GM18511 (cell line): Measurements from ENCODE around the gene SCUBE3.

Experiments
- ATAC-seq: cut with Tn5 transposase; IDR thresholded peaks from one replicate; pipeline ENCODE4 v1.9.1; 2021; ENCODE audit warnings: mild to moderate bottlenecking, moderate library complexity; ENCODE audit not compliant: unreplicated experiment

Gene SCUBE3

DNA sequence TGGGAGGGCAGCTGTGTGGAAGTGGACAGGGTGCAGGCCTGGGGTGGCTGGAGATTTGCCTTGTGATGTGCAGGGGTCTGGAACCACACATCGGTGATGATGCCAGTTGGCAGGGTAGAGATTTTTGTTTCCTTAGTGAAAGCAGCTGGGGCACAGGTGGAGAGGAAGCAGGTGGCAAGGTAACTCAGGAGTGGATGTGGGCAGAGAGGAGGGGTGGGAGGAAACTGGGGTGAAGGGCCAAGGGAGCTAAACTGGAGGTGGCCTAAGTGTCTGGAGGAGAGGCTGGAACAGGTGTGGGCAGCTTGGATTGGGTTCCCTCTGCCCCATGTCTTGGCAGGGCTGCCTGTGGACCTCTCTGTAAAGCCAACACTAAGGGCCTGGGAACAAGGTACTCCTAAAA, 4.7 kb upstream of the SCUBE3 start:
- ATAC-seq: no peak

DNA sequence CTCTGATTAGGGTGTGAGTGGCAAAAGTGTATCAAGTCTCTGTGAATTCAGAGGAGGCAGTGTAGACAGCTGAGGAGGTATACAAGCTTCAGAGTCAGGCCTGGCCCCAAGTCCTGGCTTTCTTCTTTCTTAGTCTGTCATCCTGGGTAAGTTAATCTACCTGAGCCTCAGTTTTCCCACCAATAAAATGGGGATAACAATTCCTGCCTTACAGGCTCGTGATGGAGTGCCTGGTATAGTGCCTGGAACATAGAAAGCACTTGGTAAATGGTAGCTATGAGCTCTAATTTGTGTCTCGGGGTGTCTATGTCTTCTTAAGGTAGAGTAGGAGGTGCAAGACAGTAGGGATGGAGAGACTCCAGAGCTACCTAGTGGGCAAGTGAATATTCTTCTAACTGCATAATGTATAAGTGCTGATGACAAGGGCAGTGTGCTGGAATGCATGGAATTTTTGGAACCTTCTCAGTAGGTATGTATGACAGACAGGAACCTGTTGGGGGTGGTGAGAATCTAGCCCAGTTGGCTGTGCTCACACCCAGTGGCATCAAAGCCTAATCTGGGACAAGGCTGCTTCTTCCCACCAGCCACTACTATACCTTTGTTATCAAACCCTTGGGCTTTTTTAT, 4.0 kb upstream of the SCUBE3 start:
- no peak for ATAC-seq

- ATAC-seq: no peak
Observed at GRCh38 chr6:35213298-35213791, 411 bp upstream of the SCUBE3 start.

GRCh38 chr6:35214869-35215664, 1.3 kb downstream of the SCUBE3 start:
- no peak for ATAC-seq

GRCh38 chr6:35215665-35216411, 2.1 kb downstream of the SCUBE3 start:
- no peak for ATAC-seq

DNA sequence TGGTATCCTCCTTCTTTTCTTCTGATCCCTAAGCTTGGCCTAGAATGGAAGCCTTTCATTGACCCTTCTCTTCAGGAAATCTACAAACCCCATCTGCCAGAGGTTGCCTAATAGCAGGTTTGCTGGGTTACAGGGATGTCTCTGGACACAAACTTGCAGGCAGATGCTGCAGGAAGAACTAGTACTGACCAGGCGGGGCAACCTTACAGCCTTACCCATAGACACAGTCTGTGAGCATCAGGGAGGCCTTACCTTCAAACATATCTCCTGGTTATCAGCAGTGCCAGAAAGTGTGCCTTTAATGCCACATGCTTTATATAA, 2.6 kb downstream of the SCUBE3 start:
- ATAC-seq: no peak

DNA sequence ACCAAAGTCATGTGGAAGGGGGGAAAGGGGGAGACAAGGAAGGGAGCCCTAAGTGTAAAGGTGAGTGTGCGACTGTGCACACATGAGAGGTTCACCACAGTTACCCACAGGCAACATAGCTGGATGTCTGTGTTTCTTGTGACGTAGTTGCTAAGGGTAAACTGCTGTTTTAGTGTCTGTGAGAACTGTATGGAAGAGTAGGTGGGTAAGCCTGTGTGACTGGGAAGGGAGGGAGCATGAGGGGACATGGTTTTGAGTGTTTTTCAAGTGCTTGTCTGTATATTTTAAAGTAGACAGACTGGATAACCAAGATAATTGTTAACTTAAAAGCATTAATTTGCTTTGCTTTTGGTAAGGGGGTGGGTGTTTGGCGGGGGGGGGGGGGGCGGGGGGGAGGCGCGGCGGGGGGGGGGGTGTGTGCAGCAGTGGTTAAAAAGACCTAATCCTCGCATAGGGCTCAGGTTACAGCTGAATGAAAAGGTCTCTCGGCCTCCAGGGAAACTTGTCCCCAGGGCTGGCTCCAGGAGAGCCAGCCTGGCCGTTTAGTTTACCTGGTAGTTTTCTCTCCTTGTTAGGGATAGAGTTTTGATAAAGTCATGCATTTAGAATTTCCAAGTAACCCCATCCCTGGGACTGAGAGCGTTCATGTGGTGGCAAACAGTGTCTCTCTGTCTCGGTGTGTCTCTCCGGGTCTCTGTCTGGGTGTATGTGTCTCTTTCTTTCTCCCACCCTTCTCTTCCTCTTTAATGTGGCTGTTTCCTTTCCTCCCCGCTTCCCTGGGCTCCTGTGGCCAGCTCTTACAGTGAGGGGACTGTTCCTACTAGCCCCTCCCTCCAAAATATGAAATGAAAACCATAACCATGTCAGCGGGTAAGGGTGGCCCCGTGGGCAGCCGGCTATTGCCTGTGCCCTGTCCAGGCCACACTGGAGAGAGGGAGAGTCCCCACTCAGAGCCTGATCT, 3.4 kb downstream of the SCUBE3 start:
- ATAC-seq: no peak

- ATAC-seq: no peak
Observed at GRCh38 chr6:35218021-35218420, 4.3 kb downstream of the SCUBE3 start.

DNA sequence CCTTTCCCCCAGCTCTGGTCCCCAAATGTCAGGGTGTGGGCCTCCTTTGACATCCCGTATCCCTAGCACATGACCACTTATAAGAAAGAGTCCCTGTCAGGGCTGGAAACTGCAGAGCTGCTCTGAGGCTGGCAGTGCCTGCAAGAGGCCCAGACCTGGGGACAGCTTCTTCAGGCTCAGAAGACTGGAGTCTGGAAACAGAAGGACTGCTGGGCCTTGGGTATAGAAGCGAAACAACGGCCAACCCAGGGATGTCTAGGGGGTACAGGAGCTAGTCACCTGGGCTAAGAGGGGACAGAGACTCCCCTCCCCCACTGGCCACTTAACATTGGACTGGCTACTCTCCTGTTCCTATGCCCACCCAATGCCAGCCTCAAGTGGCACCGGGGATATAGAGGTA, 4.7 kb downstream of the SCUBE3 start:
- no peak for ATAC-seq

DNA sequence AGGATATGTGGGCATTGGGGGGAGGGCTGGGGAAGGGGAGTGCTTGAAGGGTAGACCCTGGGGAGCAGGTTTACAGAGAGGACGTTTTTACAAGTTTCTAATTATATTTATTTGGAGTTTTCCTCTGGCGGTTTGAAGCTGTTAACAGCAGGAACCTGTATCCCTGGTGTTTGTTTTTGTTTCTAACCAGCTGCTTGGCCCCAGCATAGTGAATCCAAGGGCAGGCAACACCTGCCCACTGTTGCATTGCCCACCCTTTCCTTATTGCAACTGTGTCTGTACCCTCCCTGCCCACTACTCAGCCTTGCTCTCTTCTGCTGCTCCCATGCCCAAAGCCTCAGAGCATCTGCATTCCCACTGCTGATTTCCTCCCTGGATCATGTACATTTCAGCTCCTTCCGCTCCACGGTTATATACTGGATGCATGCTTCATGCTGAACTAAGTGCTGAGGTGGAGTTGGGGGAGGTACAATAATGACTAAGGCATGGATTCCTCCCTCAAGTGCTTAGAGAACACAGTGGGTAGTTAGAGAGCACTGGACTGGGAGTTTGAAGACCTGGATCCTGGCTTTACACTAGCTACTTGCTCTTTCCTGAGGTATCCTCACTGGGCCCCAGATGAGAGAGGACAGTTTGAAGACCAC, 6.0 kb downstream of the SCUBE3 start:
- no peak for ATAC-seq

- ATAC-seq: no peak
Observed at GRCh38 chr6:35220711-35221110, 7.0 kb downstream of the SCUBE3 start.

- ATAC-seq: no peak
Observed at GRCh38 chr6:35223396-35223795, 9.6 kb downstream of the SCUBE3 start.

- ATAC-seq: no peak
Observed at GRCh38 chr6:35224720-35225119, 11.0 kb downstream of the SCUBE3 start.

GRCh38 chr6:35228481-35228880, 14.7 kb downstream of the SCUBE3 start:
- no peak for ATAC-seq

DNA sequence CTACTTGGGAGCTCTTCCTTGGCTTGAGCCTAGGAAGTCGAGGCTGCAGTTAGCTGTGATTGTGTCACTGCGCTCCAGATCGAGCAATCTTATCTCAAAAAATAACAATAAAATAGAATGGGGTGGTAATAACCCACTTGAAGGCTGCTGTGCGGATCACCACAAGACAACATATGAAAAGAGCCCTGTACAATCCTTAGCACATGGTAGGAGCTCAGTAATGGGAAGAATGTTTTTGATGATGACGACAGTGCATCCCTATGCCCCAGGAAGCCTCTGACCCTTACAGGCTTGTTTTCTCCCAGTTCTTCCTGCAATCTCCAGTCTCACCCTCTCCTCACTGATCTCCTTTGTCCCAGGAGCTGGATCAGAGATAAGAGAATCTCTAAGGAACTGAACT, 15.5 kb downstream of the SCUBE3 start:
- ATAC-seq: no peak

- ATAC-seq: no peak
Observed at GRCh38 chr6:35230498-35230897, 16.7 kb downstream of the SCUBE3 start.

DNA sequence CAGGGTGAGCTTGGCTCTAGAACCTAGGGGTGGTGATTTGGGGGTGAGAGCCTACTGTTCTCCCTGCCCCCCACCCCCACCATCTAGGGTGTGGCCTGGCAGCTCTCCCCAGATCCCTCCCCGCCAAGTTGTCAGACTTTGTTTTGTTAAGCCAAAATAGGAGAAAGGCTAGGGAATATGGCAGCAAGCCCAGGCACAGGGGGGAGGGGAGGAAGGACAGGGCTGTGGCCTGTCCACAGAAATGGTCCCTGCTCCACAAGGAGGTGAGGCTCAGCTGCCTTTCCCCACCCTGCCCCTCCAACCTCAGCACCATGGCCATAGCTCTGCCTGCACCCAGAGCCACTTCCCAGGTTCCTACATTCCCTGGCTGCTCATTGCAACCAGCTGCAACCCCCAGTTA, 17.2 kb downstream of the SCUBE3 start:
- no peak for ATAC-seq

- ATAC-seq: no peak
Observed at GRCh38 chr6:35231563-35231962, 17.8 kb downstream of the SCUBE3 start.

DNA sequence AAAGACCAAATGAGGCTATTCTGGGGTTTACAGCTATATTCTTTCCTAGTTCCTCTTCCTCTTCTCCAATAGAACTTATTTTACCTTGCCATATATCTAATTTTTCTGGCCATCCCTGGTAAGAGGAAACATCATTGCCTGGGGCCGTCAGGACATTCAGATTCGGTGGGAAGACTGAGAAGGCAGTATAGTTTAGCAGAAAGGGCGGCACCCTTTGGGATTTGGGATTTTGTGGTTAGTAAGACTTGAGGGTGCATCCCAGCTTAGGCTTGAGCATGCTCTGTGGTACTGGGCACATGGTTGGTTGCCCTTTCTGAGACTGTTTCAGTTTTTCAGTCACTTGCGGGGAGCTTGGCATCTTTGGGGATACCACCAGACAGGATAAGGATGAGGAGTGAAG, 21.1 kb downstream of the SCUBE3 start:
- no peak for ATAC-seq

DNA sequence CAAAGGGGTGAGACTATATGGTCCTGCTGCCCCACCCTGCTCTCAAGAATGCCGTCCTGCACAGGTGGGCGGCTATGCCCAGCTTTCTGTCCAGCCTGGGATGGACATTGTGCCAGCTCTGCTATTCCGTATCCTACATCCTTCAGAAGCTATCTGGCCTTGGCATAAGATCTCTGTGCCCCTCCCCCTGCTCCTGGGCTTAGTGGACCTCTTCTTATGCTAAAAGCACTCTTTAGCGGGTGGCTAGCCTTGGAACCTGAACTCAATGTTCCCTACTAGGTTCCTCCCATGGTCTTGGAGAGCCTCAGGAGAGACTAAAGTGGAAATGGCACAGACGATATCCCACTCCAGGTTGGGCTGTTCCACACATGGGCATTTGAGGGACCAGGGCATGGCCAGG, 22.5 kb downstream of the SCUBE3 start:
- no peak for ATAC-seq
